Vagina (tissue), 2 donors: Measurements from ENCODE around the gene LCE1A. TPM values are rescaled to one million over a fixed set of nuclear protein-coding genes. Genes with fewer than 3 reads are reported as not detected.

Experiments
- DNase-seq, 2 donors: peaks; one replicate each; pipeline ENCODE4 v3.0.0-alpha.2; 2017; ENCODE audit errors: extremely low spot score in 2 of 2
- H3K27ac ChIP-seq: fragments of 200-600 bp; sonication (generic); one replicate; pipeline ENCODE4 v1.5.1; 2019
- H3K27me3 ChIP-seq: fragments of 200-600 bp; sonication (generic); one replicate; pipeline ENCODE4 v1.5.1; 2019
- H3K36me3 ChIP-seq, 2 donors: fragments of 200-600 bp; sonication (generic); one replicate each; pipeline ENCODE4 v1.5.1; 2017 to 2019
- H3K4me1 ChIP-seq: fragments of 200-600 bp; sonication (generic); one replicate; pipeline ENCODE4 v1.5.1; 2019
- H3K4me3 ChIP-seq, 2 donors: fragments of 200-600 bp; sonication (generic); 1 replicate in 1 of 2; 2 replicates in 1 of 2; pipeline ENCODE4 v1.5.1; 2016 to 2019
- H3K9me3 ChIP-seq: fragments of 200-600 bp; sonication (generic); one replicate; pipeline ENCODE4 v1.5.1; 2019
- POLR2A ChIP-seq, 2 donors: fragments of 450-650 bp; IDR thresholded peaks; one replicate each; pipeline ENCODE4 v1.6.1; 2017; ENCODE audit warnings: antibody characterized with exemption in 2 of 2, mild to moderate bottlenecking in 2 of 2, moderate library complexity in 2 of 2
- POLR2AphosphoS5 ChIP-seq, 2 donors: sonication (generic); formaldehyde crosslinking; IDR thresholded peaks; one replicate each; pipeline ENCODE4 v1.9.0; 2017; ENCODE audit warnings: antibody characterized with exemption in 2 of 2, mild to moderate bottlenecking in 2 of 2, low read depth in 1 of 2; ENCODE audit not compliant: insufficient read depth in 1 of 2
- intact Hi-C: fragments of 100-400 bp; cut with DNase I; formaldehyde crosslinking; loops from one replicate; pipeline ENCODE4 v1.15.1; 2023
- total RNA-seq: library from RNA; depleted of rRNA; stranded (reverse); fragments of >200 nt; gene quantifications from one replicate; pipeline ENCODE4 v1.2.3, GENCODE V29; 2016
- TF ChIP-seq, protein P1 (sequence below), 3 experiments: fragments of 450-650 bp in 2 of 3; fragments of 200-600 bp in 1 of 3; sonication (generic) in 1 of 3; IDR thresholded peaks; one replicate each; pipeline ENCODE4 v1.5.1; 2017 to 2019; ENCODE audit warnings: antibody characterized with exemption in 3 of 3, mild to moderate bottlenecking in 2 of 3, moderate library complexity in 2 of 3

Gene LCE1A
- total RNA-seq, 1 donor from 2014 or later: not detected

DNA sequence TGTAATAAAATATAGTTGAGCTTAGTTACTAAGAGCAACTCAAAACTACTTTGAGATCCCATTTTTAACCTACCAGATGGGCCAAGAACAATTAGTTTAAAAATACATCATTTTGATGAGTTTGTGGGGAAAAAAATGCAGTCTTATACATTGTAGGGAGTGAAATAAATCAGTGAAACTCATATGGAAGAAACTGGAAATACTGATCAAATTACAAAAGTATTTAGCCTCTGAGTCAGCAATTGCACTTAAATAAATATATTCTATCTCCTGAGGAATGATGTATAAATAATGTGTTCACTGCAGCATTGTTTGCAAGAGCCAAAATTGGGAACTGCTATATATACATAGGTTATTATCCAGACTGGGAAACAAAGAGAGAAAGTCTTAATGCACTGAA is 46.2 kb downstream of the LCE1A start:
- no peak overlapping the region for H3K4me3 ChIP-seq
- H3K4me1 ChIP-seq: no peaks in the 10 kb centered on the region
- intact Hi-C loops: no loop called here
- H3K36me3 ChIP-seq: no peaks in the 10 kb centered on the region
- H3K27me3 ChIP-seq: no peaks in the 10 kb centered on the region
- no peak for TF ChIP-seq POLR2AphosphoS5 (IDR thresholded peaks at IDR 0.05; ENCODE audit: insufficient read depth in 1 of 2, low read depth in 1 of 2)
- TF ChIP-seq POLR2A (IDR thresholded peaks at IDR 0.05): no peak
- TF ChIP-seq, protein P1, sequence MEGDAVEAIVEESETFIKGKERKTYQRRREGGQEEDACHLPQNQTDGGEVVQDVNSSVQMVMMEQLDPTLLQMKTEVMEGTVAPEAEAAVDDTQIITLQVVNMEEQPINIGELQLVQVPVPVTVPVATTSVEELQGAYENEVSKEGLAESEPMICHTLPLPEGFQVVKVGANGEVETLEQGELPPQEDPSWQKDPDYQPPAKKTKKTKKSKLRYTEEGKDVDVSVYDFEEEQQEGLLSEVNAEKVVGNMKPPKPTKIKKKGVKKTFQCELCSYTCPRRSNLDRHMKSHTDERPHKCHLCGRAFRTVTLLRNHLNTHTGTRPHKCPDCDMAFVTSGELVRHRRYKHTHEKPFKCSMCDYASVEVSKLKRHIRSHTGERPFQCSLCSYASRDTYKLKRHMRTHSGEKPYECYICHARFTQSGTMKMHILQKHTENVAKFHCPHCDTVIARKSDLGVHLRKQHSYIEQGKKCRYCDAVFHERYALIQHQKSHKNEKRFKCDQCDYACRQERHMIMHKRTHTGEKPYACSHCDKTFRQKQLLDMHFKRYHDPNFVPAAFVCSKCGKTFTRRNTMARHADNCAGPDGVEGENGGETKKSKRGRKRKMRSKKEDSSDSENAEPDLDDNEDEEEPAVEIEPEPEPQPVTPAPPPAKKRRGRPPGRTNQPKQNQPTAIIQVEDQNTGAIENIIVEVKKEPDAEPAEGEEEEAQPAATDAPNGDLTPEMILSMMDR (IDR thresholded peaks at IDR 0.05): no peak
- no peak for DNase-seq
- H3K9me3 ChIP-seq: no peaks in the 10 kb centered on the region
- no peak overlapping the region for H3K27ac ChIP-seq

GRCh38 chr1:152876827-152877226 is 49.6 kb downstream of the LCE1A start:
- intact Hi-C loops: no loop called here
- H3K9me3 ChIP-seq: no peaks in the 10 kb centered on the region
- DNase-seq: no peak

More at GRCh38 chr1:152876827-152877226, 49.6 kb downstream of the LCE1A start:
- Histone ChIP-seq H3K4me3 (no peak overlapping the region), H3K4me1 (no peaks in the 10 kb centered on the region), H3K27ac (no peak overlapping the region), H3K36me3 (no peaks in the 10 kb centered on the region), H3K27me3 (no peaks in the 10 kb centered on the region)
- TF ChIP-seq, protein P1 (IDR thresholded peaks at IDR 0.05): no peak
- TF ChIP-seq POLR2AphosphoS5 (IDR thresholded peaks at IDR 0.05; ENCODE audit: insufficient read depth in 1 of 2, low read depth in 1 of 2): no peak
- TF ChIP-seq POLR2A (IDR thresholded peaks at IDR 0.05): no peak

Other genes starting within 250 kb of the LCE1A start
- gene LCE3D, start 247.0 kb upstream of the LCE1A start, total RNA-seq: 57.5 TPM
- not detected for gene LCE3C, start 227.2 kb upstream of the LCE1A start, total RNA-seq
- gene LCE3B, start 213.7 kb upstream of the LCE1A start, total RNA-seq: not detected
- not detected for gene LCE3A, start 204.4 kb upstream of the LCE1A start, total RNA-seq
- not detected for gene LCE2D, start 164.1 kb upstream of the LCE1A start, total RNA-seq
- gene LCE2C, start 152.2 kb upstream of the LCE1A start, total RNA-seq: not detected
- gene LCE2B, start 141.3 kb upstream of the LCE1A start, total RNA-seq: not detected
- gene LCE2A, start 129.1 kb upstream of the LCE1A start, total RNA-seq: not detected
- gene LCE4A, start 119.3 kb upstream of the LCE1A start, total RNA-seq: not detected
- 1.2 TPM for gene KPRP, start 69.4 kb upstream of the LCE1A start, total RNA-seq
- not detected for gene LCE1F, start 52.3 kb upstream of the LCE1A start, total RNA-seq
- gene LCE1E, start 41.2 kb upstream of the LCE1A start, total RNA-seq: not detected
- gene LCE1D, start 30.8 kb upstream of the LCE1A start, total RNA-seq: not detected
- gene LCE1C, start 20.8 kb upstream of the LCE1A start, total RNA-seq: not detected
- gene LCE1B, start 15.5 kb upstream of the LCE1A start, total RNA-seq: not detected
- gene LCE6A, start 15.4 kb downstream of the LCE1A start, total RNA-seq: not detected
- not detected for gene LCE7A, start 32.5 kb downstream of the LCE1A start, total RNA-seq
- gene SMCP, start 50.8 kb downstream of the LCE1A start, total RNA-seq: not detected
- 169 TPM for gene IVL, start 81.1 kb downstream of the LCE1A start, total RNA-seq
- not detected for gene SPRR5, start 119.7 kb downstream of the LCE1A start, total RNA-seq
- not detected for gene SPRR4, start 143.2 kb downstream of the LCE1A start, total RNA-seq
- 109 TPM for gene SPRR1A, start 156.6 kb downstream of the LCE1A start, total RNA-seq
- 1,163 TPM for gene SPRR3, start 174.3 kb downstream of the LCE1A start, total RNA-seq
- 216 TPM for gene SPRR1B, start 203.7 kb downstream of the LCE1A start, total RNA-seq
- gene SPRR2D, start 213.6 kb downstream of the LCE1A start, total RNA-seq: 49.6 TPM
- gene SPRR2A, start 230.0 kb downstream of the LCE1A start, total RNA-seq: 74.6 TPM
- not detected for gene SPRR2B, start 244.1 kb downstream of the LCE1A start, total RNA-seq